Gastroesophageal sphincter (tissue), 3 donors: ENCODE data around the gene ALDH6A1.

Experiments
- POLR2A ChIP-seq, 2 donors: fragments of 450-650 bp; IDR thresholded peaks; one replicate each; pipeline ENCODE4 v1.6.1; 2017; ENCODE audit warnings: antibody characterized with exemption in 2 of 2, mild to moderate bottlenecking in 2 of 2, moderate library complexity in 1 of 2
- POLR2AphosphoS5 ChIP-seq: sonication (generic); formaldehyde crosslinking; IDR thresholded peaks from one replicate; pipeline ENCODE4 v1.6.1; 2017; ENCODE audit warnings: antibody characterized with exemption
- TF ChIP-seq, protein P1 (sequence below), 4 experiments: fragments of 200-600 bp in 2 of 4; fragments of 450-650 bp in 2 of 4; sonication (generic) in 1 of 4; IDR thresholded peaks; one replicate each; pipeline ENCODE4 v1.5.1; 2017 to 2019; ENCODE audit warnings: antibody characterized with exemption in 4 of 4, mild to moderate bottlenecking in 2 of 4, moderate library complexity in 2 of 4

DNA sequence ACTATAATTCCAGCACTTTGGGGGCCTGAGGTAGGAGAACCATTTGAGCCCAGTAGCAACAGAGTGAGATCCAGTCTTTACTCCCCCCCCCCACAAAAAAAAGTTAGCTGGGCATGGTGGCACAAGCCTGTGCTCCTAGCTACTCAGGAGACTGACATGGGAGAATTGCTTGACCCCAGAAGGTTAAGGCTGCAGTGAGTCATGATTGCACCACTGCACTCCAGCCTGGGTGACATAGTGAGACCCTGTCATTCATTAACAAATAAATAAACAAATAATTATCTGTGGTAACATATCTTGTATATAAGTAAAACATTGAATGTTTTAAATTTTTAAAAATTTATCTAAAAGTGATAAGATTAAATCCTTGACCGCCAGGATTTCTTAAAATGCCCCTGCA lies 70.0 kb downstream of the ALDH6A1 start:
- no peak for TF ChIP-seq POLR2AphosphoS5
- TF ChIP-seq, protein P1, sequence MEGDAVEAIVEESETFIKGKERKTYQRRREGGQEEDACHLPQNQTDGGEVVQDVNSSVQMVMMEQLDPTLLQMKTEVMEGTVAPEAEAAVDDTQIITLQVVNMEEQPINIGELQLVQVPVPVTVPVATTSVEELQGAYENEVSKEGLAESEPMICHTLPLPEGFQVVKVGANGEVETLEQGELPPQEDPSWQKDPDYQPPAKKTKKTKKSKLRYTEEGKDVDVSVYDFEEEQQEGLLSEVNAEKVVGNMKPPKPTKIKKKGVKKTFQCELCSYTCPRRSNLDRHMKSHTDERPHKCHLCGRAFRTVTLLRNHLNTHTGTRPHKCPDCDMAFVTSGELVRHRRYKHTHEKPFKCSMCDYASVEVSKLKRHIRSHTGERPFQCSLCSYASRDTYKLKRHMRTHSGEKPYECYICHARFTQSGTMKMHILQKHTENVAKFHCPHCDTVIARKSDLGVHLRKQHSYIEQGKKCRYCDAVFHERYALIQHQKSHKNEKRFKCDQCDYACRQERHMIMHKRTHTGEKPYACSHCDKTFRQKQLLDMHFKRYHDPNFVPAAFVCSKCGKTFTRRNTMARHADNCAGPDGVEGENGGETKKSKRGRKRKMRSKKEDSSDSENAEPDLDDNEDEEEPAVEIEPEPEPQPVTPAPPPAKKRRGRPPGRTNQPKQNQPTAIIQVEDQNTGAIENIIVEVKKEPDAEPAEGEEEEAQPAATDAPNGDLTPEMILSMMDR (IDR thresholded peaks at IDR 0.05), result no peak
- no peak for TF ChIP-seq POLR2A (IDR thresholded peaks at IDR 0.05)
